GM19328 (cell line): ENCODE data around the gene TMEM187.

Experiments used
- ATAC-seq: cut with Tn5 transposase; IDR thresholded peaks from one replicate; pipeline ENCODE4 v1.9.1; 2021; ENCODE audit warnings: mild to moderate bottlenecking, moderate library complexity; ENCODE audit not compliant: unreplicated experiment

Gene TMEM187

GRCh38 chrX:153934762-153935325 is 37.7 kb upstream of the TMEM187 start, which contains the start of gene NAA10:
TSS of gene NAA10 (minus strand) at chrX:153935037. CDS start at chrX:153934904, 133 bp downstream.
- peak; percentile 93 for ATAC-seq

- ATAC-seq: no peak
Observed at GRCh38 chrX:153935326-153935851, 37.2 kb upstream of the TMEM187 start.

- ATAC-seq: no peak
Observed at GRCh38 chrX:153937056-153937455, 35.5 kb upstream of the TMEM187 start.

- no peak for ATAC-seq
Observed at GRCh38 chrX:153938226-153938786, 34.2 kb upstream of the TMEM187 start.

- ATAC-seq: no peak
Observed at GRCh38 chrX:153939573-153939972, 33.0 kb upstream of the TMEM187 start.

GRCh38 chrX:153941336-153942252 is 31.0 kb upstream of the TMEM187 start:
- ATAC-seq: no peak

- no peak for ATAC-seq
Observed at GRCh38 chrX:153944140-153944799, 28.3 kb upstream of the TMEM187 start, which contains the start of gene RENBP. TSS of gene RENBP (minus strand) at chrX:153944643. CDS start at chrX:153944610, 33 bp downstream.

- ATAC-seq: no peak
Observed at GRCh38 chrX:153944800-153945150, 27.8 kb upstream of the TMEM187 start.

- no peak for ATAC-seq
Observed at GRCh38 chrX:153945956-153946943, 26.3 kb upstream of the TMEM187 start.

GRCh38 chrX:153947009-153947769 is 25.4 kb upstream of the TMEM187 start:
- ATAC-seq: peak; percentile 66

GRCh38 chrX:153948002-153948466 is 24.5 kb upstream of the TMEM187 start:
- ATAC-seq: no peak

GRCh38 chrX:153948847-153949805 is 23.4 kb upstream of the TMEM187 start:
- no peak for ATAC-seq

GRCh38 chrX:153950127-153950526 is 22.4 kb upstream of the TMEM187 start:
- ATAC-seq: no peak

- ATAC-seq: no peak
Observed at GRCh38 chrX:153951683-153952372, 20.7 kb upstream of the TMEM187 start.

GRCh38 chrX:153952373-153953026 is 20.1 kb upstream of the TMEM187 start:
- ATAC-seq: no peak

GRCh38 chrX:153953342-153953830 is 19.2 kb upstream of the TMEM187 start:
- no peak for ATAC-seq
